Activated T-cell treated with anti-CD3 and anti-CD28 coated beads, Interleukin-2, amount 50 U/mL, for 24 hours (primary cell): Measurements from ENCODE around the gene NUBPL.
"Not testable (repeated sequence)": the region's sequence is repeated elsewhere in the genome, so short reads cannot be mapped to it uniquely, and the experiment has no call there.

Source experiments
- DNase-seq: peaks from one replicate; pipeline ENCODE4 v3.0.0-alpha.2; 2020
- H3K27ac Mint-ChIP-seq: 2 replicates; pipeline ENCODE4 v1.8.0; 2020; ENCODE audit warnings: mild to moderate bottlenecking, mixed read lengths
- H3K27me3 Mint-ChIP-seq: 2 replicates; pipeline ENCODE4 v1.8.0; 2020; ENCODE audit warnings: mixed read lengths
- H3K36me3 Mint-ChIP-seq: 2 replicates; pipeline ENCODE4 v1.8.0; 2020; ENCODE audit warnings: low read depth, mixed read lengths
- H3K4me1 Mint-ChIP-seq: 2 replicates; pipeline ENCODE4 v1.8.0; 2020; ENCODE audit warnings: low read depth, mixed read lengths
- H3K4me3 Mint-ChIP-seq: 2 replicates; pipeline ENCODE4 v1.8.0; 2020; ENCODE audit warnings: mild to moderate bottlenecking, moderate library complexity, mixed read lengths
- H3K9me3 Mint-ChIP-seq: 2 replicates; pipeline ENCODE4 v1.8.0; 2020; ENCODE audit warnings: mixed read lengths

NUBPL gene

DNA sequence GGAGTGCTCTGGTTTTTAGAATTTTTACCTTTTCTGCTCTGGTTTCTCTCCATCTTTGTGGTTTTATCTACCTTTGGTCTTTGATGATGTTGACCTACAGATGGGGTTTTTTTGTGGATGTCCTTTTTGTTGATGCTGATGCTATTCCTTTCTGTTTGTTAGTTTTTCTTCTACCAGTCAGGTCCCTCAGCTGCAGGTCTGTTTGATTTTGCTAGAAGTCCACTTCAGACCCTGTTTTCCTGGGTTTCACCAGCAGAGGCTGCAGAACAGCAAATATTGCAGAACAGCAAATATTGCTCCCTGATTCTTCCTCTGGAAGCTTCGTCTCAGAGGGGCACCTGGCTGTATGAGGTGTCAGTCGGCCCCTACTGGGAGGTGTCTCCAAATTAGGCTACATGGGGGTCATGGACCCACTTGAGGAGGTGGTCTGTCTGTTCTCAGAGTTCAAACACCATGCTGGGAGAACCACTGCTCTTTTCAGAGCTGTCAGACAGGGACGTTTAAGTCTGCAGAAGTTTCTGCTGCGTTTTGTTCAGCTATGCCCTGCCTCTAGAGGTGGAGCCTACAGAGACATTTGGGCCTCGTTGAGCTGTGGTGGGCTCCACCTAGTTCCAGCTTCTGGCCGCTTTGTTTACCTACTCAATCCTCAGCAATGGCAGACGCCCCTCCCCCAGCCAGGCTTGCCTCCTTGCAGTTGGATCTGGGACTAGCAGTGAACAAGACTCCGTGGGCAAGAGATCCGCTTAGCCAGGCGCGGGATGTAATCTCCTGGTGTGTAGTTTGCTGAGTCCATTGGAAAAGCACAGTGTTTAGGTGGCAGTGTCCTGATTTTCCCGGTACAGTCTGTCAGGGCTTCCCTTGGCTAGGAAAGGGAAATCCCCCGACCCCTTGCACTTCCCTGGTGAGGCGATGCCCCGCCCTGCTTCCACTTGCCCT, 250.8 kb downstream of the NUBPL start:
- H3K27ac Mint-ChIP-seq, H3K4me1 Mint-ChIP-seq, H3K4me3 Mint-ChIP-seq, H3K27me3 Mint-ChIP-seq, DNase-seq: not testable (repeated sequence)
- Mint-ChIP-seq H3K36me3 (peaks cover 86% of the 10 kb centered on the region), H3K9me3 (peaks cover 46% of the 10 kb centered on the region)

- Mint-ChIP-seq H3K9me3 (peaks cover 43% of the 10 kb centered on the region), H3K36me3 (peaks cover 79% of the 10 kb centered on the region)
- H3K27me3 Mint-ChIP-seq, H3K4me3 Mint-ChIP-seq, H3K27ac Mint-ChIP-seq, H3K4me1 Mint-ChIP-seq, DNase-seq: not testable (repeated sequence)
Observed at GRCh38 chr14:31813724-31814490, 252.7 kb downstream of the NUBPL start.

DNA sequence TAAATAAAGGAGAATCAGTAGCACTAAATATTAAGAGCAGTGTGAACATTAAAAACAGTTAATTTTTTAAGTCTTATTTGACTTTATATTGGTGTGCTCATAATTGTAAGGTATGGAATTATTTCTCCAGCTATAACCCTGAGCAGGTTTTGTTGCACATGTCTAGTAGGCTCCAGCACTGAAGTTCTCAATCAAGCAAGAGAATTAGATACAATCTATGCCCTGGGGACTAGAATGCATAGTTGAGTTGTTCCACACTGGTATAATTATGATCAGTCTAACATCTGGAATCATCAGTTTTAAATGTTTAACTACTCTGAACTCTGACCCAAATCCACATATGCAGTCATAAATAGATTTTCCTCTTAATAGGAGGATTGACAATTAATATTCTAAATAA, 258.1 kb downstream of the NUBPL start:
- no peaks in the 10 kb centered on the region for H3K27me3 Mint-ChIP-seq

DNA sequence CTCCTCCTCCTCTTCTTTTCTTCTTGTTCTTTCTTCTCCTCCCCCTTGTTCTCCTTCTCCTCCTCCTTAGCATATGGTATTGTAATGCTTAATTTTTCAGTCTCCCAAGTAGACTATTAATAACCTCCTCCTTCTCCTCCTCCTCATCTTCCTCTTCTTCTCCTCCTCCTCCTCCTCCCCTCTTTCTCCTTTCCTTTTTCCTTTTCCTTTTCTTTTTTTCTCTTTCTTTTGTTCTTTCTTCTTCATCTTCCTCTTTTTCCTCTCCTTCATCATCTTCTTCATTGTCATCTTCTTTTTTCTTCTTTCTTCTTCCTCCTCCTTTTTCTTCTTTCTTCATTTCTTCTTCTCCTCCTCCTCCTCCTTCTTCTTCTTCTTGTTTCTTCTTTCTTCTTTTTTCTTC, 264.3 kb downstream of the NUBPL start:
- H3K36me3 Mint-ChIP-seq: peaks cover 25% of the 10 kb centered on the region
- no peaks in the 10 kb centered on the region for H3K4me1 Mint-ChIP-seq
- peaks cover 2% of the 10 kb centered on the region for H3K9me3 Mint-ChIP-seq
- H3K4me3 Mint-ChIP-seq: no peak overlapping the region
- no peak for DNase-seq
- no peak overlapping the region for H3K27ac Mint-ChIP-seq
- no peaks in the 10 kb centered on the region for H3K27me3 Mint-ChIP-seq

More for the DNA sequence above, 258.1 kb downstream of the NUBPL start:
- no peak for DNase-seq
- Mint-ChIP-seq H3K27ac (no peak overlapping the region), H3K9me3 (peaks cover 20% of the 10 kb centered on the region), H3K4me1 (no peaks in the 10 kb centered on the region), H3K36me3 (peaks cover 31% of the 10 kb centered on the region), H3K4me3 (no peak overlapping the region)

DNA sequence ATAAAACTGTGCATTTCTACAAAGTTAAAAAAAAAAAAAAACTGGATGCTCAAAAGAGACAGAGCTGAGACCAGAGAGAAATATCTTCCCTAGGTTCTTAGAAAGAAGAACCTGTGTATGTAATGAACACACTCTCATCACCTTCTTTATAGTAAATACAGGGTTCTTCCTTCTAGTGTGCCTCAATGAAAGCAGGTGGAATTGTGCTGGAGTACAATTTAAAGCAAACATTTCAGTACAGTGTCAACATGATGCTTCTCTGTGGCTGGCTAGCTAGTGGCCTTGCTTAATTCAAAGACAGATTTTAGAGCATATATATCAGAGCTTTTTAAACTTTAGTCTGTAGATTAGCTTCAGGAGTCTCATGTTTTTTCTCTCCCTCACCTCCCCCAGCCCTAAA, 266.1 kb downstream of the NUBPL start:
- DNase-seq: no peak
- Mint-ChIP-seq H3K36me3 (peaks cover 26% of the 10 kb centered on the region), H3K27me3 (no peaks in the 10 kb centered on the region), H3K27ac (no peak overlapping the region), H3K9me3 (no peaks in the 10 kb centered on the region), H3K4me3 (no peak overlapping the region), H3K4me1 (no peaks in the 10 kb centered on the region)

DNA sequence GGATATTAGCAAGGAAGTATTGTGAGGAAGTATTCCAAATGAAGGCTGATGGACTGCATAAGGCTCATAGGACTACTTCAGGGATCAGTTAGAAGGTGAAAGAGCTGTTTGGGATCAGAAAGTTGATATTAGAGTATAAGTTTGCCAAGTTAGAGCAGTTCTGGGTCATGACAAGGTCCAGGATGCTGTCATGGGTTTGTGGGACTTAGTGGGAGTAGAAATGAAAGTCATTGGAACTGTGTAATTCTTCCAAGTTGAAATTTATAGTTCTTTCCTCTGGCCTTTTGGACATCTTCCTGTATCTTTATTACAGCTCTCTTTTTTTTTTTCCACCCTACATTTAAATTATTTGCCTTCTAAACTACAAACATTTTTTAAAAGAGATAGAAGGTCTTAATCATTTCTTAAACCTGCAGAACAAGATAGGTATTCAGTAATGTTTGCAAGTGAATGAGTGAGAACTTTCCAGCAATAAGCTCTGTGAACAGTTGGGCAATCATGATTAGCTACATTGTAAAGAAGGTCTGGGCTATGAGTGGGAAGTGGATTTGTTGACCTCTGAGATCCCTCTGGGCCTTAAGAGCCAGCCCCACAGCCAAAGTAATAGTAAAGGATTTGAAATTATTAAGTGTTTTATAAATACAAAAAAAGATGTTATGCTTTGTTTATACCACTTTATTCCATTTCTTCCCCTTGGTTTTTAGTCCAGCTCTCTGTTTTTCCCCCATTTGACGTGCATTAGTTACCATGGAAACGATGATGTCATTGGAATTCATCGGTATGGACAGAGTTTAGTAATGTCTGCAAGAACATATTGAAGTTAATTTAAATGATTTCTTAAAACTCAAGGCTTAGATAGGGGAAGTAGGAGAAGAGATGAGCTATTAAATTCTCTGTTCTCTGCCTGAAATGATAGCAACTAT, 268.0 kb downstream of the NUBPL start:
- H3K27me3 Mint-ChIP-seq: no peaks in the 10 kb centered on the region
- H3K9me3 Mint-ChIP-seq: no peaks in the 10 kb centered on the region
- H3K36me3 Mint-ChIP-seq: peaks cover 26% of the 10 kb centered on the region
- H3K4me3 Mint-ChIP-seq: no peak overlapping the region
- H3K4me1 Mint-ChIP-seq: no peaks in the 10 kb centered on the region
- H3K27ac Mint-ChIP-seq: no peak overlapping the region
- no peak for DNase-seq

DNA sequence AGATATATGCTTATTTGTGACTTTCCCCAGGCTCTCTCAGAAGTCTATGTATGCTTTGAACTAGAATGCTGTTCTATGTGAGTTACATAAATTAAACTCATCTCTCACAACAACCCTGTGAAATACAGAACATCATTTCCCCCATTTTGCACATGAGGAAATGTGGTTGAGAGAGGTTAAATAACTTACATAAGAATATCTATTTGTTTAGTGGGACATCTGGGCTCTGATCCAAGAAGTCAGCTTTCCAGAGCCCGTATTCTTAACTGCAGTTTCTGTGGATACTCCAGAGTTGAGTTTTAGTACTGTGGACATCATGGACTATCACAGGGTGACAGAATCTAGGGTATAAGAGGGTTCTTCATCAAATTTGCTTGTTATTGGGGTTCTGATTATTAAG, 273.4 kb downstream of the NUBPL start:
- H3K4me3 Mint-ChIP-seq: no peak overlapping the region
- H3K27ac Mint-ChIP-seq: no peak overlapping the region
- H3K27me3 Mint-ChIP-seq: no peaks in the 10 kb centered on the region
- DNase-seq: no peak
- H3K36me3 Mint-ChIP-seq: peaks cover 19% of the 10 kb centered on the region
- H3K4me1 Mint-ChIP-seq: no peaks in the 10 kb centered on the region
- no peaks in the 10 kb centered on the region for H3K9me3 Mint-ChIP-seq

- H3K4me1 Mint-ChIP-seq: no peaks in the 10 kb centered on the region
- H3K27me3 Mint-ChIP-seq: no peaks in the 10 kb centered on the region
- H3K27ac Mint-ChIP-seq: no peak overlapping the region
- no peak for DNase-seq
- peaks cover 23% of the 10 kb centered on the region for H3K36me3 Mint-ChIP-seq
- no peak overlapping the region for H3K4me3 Mint-ChIP-seq
- H3K9me3 Mint-ChIP-seq: no peaks in the 10 kb centered on the region
Observed at GRCh38 chr14:31835049-31835448, 273.8 kb downstream of the NUBPL start.

DNA sequence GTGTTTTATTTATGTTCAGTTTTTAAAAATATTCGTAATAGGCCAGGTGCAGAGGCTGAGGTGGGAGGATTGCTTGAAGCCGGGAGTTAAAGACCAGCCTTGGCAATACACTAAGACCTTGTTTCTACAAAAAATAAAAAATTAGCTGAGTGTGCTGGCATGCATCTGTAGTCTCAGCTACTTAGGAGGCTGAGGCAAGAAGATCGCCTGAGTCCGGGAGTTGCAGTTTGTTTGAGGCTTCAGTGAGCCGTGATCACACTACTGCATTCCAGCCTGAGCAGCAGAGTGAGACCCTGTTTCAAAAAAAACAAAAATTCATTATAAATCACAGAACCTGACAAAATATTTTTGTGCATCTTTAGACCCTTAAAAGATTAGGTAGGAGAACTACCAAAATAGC, 275.8 kb downstream of the NUBPL start:
- Mint-ChIP-seq H3K4me1 (no peaks in the 10 kb centered on the region), H3K36me3 (peaks cover 19% of the 10 kb centered on the region), H3K9me3 (no peaks in the 10 kb centered on the region), H3K4me3 (no peak overlapping the region), H3K27me3 (no peaks in the 10 kb centered on the region), H3K27ac (no peak overlapping the region)
- DNase-seq: no peak

GRCh38 chr14:31842899-31843298, 281.7 kb downstream of the NUBPL start:
- H3K27me3 Mint-ChIP-seq: no peaks in the 10 kb centered on the region
- no peaks in the 10 kb centered on the region for H3K9me3 Mint-ChIP-seq
- H3K4me1 Mint-ChIP-seq: no peaks in the 10 kb centered on the region
- no peak overlapping the region for H3K4me3 Mint-ChIP-seq
- peaks cover 32% of the 10 kb centered on the region for H3K36me3 Mint-ChIP-seq
- no peak for DNase-seq
- H3K27ac Mint-ChIP-seq: no peak overlapping the region

DNA sequence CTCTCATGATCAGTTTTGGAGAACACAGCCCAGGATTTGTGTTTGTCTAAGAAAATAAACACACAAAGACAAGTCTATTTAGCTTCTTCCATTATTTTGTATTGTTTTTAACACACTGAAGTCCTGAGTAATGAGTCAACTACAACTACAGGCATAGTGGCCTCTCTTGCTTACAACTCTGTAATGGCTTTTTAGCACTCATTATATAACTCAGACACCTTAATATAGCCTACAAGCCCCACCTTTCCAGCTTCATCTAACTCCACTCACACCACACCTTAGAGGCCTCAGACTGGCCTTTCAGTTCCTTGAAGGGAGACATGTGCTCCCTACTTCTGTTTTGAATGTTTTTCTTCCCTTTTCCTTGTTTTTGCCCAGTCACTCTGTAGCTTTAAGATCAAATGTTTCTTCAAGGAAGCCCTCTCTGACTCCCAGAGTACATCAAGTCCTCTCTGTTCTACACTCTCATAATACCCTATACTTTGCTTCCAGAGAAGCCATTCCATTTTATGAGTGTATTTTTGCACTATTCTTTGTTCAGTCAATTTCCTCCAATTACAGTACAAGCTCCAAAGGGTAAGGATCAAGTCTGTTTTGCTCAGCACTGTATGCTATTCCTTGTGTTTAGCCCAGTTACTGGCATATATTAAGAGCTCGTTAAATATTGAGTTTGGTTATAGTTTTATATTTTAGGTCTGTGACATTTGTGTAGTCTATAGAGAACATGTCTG, 282.3 kb downstream of the NUBPL start:
- H3K9me3 Mint-ChIP-seq: no peaks in the 10 kb centered on the region
- H3K36me3 Mint-ChIP-seq: peaks cover 31% of the 10 kb centered on the region
- H3K27me3 Mint-ChIP-seq: no peaks in the 10 kb centered on the region
- DNase-seq: no peak
- no peaks in the 10 kb centered on the region for H3K4me1 Mint-ChIP-seq
- no peak overlapping the region for H3K27ac Mint-ChIP-seq
- H3K4me3 Mint-ChIP-seq: no peak overlapping the region

DNA sequence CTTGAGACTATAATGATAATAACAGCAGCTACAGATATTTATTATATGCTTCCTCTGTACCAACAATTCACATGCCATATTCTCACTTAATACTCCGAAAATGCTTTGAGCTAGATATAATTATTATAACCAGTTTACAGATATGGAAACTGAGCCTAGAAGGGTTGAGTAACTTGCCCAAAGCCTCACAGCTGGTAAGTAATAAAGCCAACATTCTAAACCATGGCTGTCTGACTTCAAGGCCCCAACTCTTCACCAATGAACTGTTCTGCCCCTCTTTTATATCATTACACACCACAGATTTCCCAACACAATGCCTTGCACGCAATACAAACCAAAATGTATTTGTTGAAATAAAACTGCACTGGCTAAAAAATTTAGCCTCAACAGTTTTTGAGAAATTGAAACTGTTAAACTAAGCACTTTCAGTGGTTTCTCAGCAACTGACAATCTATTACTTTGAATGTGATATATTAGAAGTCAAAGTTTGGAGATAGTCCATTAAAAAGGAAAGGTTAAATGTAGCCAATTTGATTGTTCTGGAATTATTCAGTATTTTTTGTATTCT, 293.4 kb downstream of the NUBPL start:
- Mint-ChIP-seq H3K9me3 (peaks cover 16% of the 10 kb centered on the region), H3K36me3 (peaks cover 89% of the 10 kb centered on the region), H3K27ac (no peak overlapping the region), H3K4me3 (no peak overlapping the region), H3K4me1 (no peaks in the 10 kb centered on the region), H3K27me3 (no peaks in the 10 kb centered on the region)
- no peak for DNase-seq

DNA sequence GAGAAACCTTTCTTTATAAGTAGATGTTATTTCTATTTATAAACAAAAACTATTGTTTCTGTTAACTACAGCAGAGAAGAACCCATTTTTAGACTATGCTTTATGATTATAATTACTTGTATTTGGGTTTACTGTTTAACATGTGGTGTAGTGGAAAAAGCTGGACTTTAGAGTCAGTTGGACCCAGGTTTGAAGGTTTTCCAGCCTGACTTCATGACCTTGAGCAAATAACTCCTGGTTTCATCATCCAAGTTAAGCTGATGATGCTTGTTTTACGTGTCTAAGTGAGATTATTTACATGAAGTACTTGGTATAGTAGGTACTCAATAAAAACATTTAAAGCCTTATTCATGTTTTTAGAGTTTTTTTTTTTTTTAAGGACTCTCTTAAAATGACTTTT, 294.1 kb downstream of the NUBPL start:
- DNase-seq: no peak
- Mint-ChIP-seq H3K4me3 (no peak overlapping the region), H3K27ac (no peak overlapping the region), H3K36me3 (peaks cover 87% of the 10 kb centered on the region), H3K9me3 (peaks cover 16% of the 10 kb centered on the region), H3K27me3 (no peaks in the 10 kb centered on the region), H3K4me1 (no peaks in the 10 kb centered on the region)
